Liver (tissue), 9 donors: ENCODE results near the gene ITGBL1. TPM values are rescaled to one million over a fixed set of nuclear protein-coding genes. Genes with fewer than 3 reads are reported as not detected.

ENCODE experiments used
- DNase-seq: peaks from one replicate; pipeline ENCODE4 v3.0.0-alpha.2; 2017; ENCODE audit warnings: low spot score
- H3K27ac ChIP-seq, 2 donors: one replicate each; pipeline ENCODE4 v1.7.0; 2013; ENCODE audit warnings: inconsistent platforms in 2 of 2, low read length in 2 of 2, control low read depth in 1 of 2, low read depth in 1 of 2, mild to moderate bottlenecking in 1 of 2
- H3K27me3 ChIP-seq, 4 donors: one replicate each; pipeline versions ENCODE4 v1.6.1 to v1.7.0; 2013; ENCODE audit warnings: low read length in 3 of 4, inconsistent platforms in 1 of 4, mild to moderate bottlenecking in 1 of 4, moderate library complexity in 1 of 4; ENCODE audit not compliant: control insufficient read depth in 4 of 4, insufficient read depth in 4 of 4
- H3K36me3 ChIP-seq, 4 donors: one replicate each; pipeline versions ENCODE4 v1.6.1 to v1.7.0; 2013; ENCODE audit warnings: low read length in 3 of 4, mild to moderate bottlenecking in 3 of 4, low read depth in 1 of 4, moderate library complexity in 1 of 4; ENCODE audit not compliant: control insufficient read depth in 4 of 4, insufficient read depth in 3 of 4
- H3K4me1 ChIP-seq, 4 donors: one replicate each; pipeline versions ENCODE4 v1.6.1 to v1.7.0; 2013; ENCODE audit warnings: low read length in 3 of 4, mild to moderate bottlenecking in 3 of 4, moderate library complexity in 1 of 4; ENCODE audit not compliant: control insufficient read depth in 4 of 4, insufficient read depth in 4 of 4
- H3K4me3 ChIP-seq, 3 donors: one replicate each; pipeline versions ENCODE4 v1.6.1 to v1.7.0; 2013; ENCODE audit warnings: low read length in 3 of 3, control low read depth in 1 of 3, low read depth in 1 of 3, mild to moderate bottlenecking in 1 of 3
- H3K9ac ChIP-seq, 2 donors: one replicate each; pipeline ENCODE4 v1.7.0; 2013; ENCODE audit warnings: low read length in 2 of 2, mild to moderate bottlenecking in 2 of 2, moderate library complexity in 2 of 2, control low read depth in 1 of 2, low read depth in 1 of 2
- H3K9me3 ChIP-seq, 4 donors: one replicate each; pipeline versions ENCODE4 v1.6.1 to v1.7.0; 2013; ENCODE audit warnings: low read length in 3 of 4; ENCODE audit not compliant: control insufficient read depth in 4 of 4
- ATF3 ChIP-seq: IDR thresholded peaks from 2 replicates; pipeline ENCODE4 v1.6.1; 2016; ENCODE audit warnings: antibody characterized with exemption
- CTCF ChIP-seq: fragments of 150-350 bp; IDR thresholded peaks from 2 replicates; pipeline ENCODE4 v1.5.1; 2017; ENCODE audit warnings: improper control_type of control experiment, low read depth, low read length; ENCODE audit not compliant: missing input control
- EGR1 ChIP-seq, 2 donors: IDR thresholded peaks; 2 replicates each; pipeline ENCODE4 v1.6.1; 2016 to 2018; ENCODE audit warnings: antibody characterized with exemption in 2 of 2, low read depth in 2 of 2
- FOXA2 ChIP-seq: IDR thresholded peaks from 2 replicates; pipeline ENCODE4 v1.6.1; 2016; ENCODE audit warnings: antibody characterized with exemption
- GABPA ChIP-seq, 2 donors: IDR thresholded peaks in 1 of 2; conservative IDR thresholded peaks in 1 of 2; 2 replicates each; pipeline ENCODE4 v1.6.1; 2016; ENCODE audit warnings: antibody characterized with exemption in 2 of 2, mild to moderate bottlenecking in 1 of 2, moderate library complexity in 1 of 2
- HNF4A ChIP-seq, 2 donors: conservative IDR thresholded peaks; 2 replicates each; pipeline ENCODE4 v1.6.1; 2016; ENCODE audit warnings: antibody characterized with exemption in 2 of 2, mild to moderate bottlenecking in 2 of 2
- HNF4G ChIP-seq: IDR thresholded peaks from 2 replicates; pipeline ENCODE4 v1.6.1; 2016; ENCODE audit warnings: antibody characterized with exemption
- JUND ChIP-seq, 2 donors: IDR thresholded peaks; 2 replicates each; pipeline ENCODE4 v1.6.1; 2016; ENCODE audit warnings: antibody characterized with exemption in 2 of 2
- MAX ChIP-seq: IDR thresholded peaks from 2 replicates; pipeline ENCODE4 v1.6.1; 2016; ENCODE audit warnings: antibody characterized with exemption
- NR2F2 ChIP-seq: IDR thresholded peaks from 2 replicates; pipeline ENCODE4 v1.6.1; 2016; ENCODE audit warnings: antibody characterized with exemption
- RAD21 ChIP-seq, 2 donors: IDR thresholded peaks; 2 replicates each; pipeline ENCODE4 v1.6.1; 2016; ENCODE audit warnings: antibody characterized with exemption in 2 of 2, mild to moderate bottlenecking in 2 of 2
- REST ChIP-seq: IDR thresholded peaks from 2 replicates; pipeline ENCODE4 v1.6.1; 2016; ENCODE audit warnings: antibody characterized with exemption, mild to moderate bottlenecking
- SP1 ChIP-seq: IDR thresholded peaks from 2 replicates; pipeline ENCODE4 v1.6.1; 2018; ENCODE audit warnings: antibody characterized with exemption, mild to moderate bottlenecking
- TAF1 ChIP-seq: conservative IDR thresholded peaks from 2 replicates; pipeline ENCODE4 v1.6.1; 2016; ENCODE audit warnings: antibody characterized with exemption, mild to moderate bottlenecking
- YY1 ChIP-seq: IDR thresholded peaks from 2 replicates; pipeline ENCODE4 v1.6.1; 2016; ENCODE audit warnings: antibody characterized with exemption, mild to moderate bottlenecking
- ZBTB33 ChIP-seq: IDR thresholded peaks from 2 replicates; pipeline ENCODE4 v1.6.1; 2016; ENCODE audit warnings: antibody characterized with exemption
- WGBS: extraction: QIAGEN DNeasy Blood & Tissue Kit; methylation state at CpG from one replicate; pipeline ENCODE4 v1.1.7; 2013; 5-methylcytosine and 5-hydroxymethylcytosine counted together
- polyA plus RNA-seq, 2 donors: library from polyadenylated mRNA; stranded (reverse) in 1 of 2; unstranded in 1 of 2; fragments of 200-250 nt in 1 of 2; fragments of >200 nt in 1 of 2; fragmentation: Nextera tagmentation in 1 of 2; extraction: Ambion mirVana in 1 of 2; gene quantifications; one replicate each; pipeline versions ENCODE4 v1.2.1 to v1.2.3, GENCODE V29; 2013 to 2015
- total RNA-seq, 2 donors: library from RNA; depleted of rRNA; stranded (reverse); fragments of >200 nt; gene quantifications; one replicate each; pipeline ENCODE4 v1.2.3, GENCODE V29; 2014
- donor health status: healthy.
- donor health status: healthy.
- donor health status: healthy.
- donor health status: healthy.
- donor health status: healthy.

The ITGBL1 gene
- total and polyA plus RNA-seq, 4 donors: 0.28 to 2.2 (median 1.2) TPM

GRCh38 chr13:101520672-101521071 is 68.2 kb downstream of the ITGBL1 start (continued):
- TF ChIP-seq GABPA (IDR thresholded peaks at IDR 0.05 in 1 of 2, conservative IDR thresholded peaks at IDR 0.05 in 1 of 2) (no peak), YY1 (no peak), HNF4A (conservative IDR thresholded peaks at IDR 0.05) (no peak)

GRCh38 chr13:101521371-101521770 is 68.9 kb downstream of the ITGBL1 start:
- H3K36me3 ChIP-seq: no peaks in the 10 kb centered on the region
- no peak overlapping the region for H3K9ac ChIP-seq
- no peak overlapping the region for H3K27ac ChIP-seq
- H3K27me3 ChIP-seq: no peaks in the 10 kb centered on the region
- 86% methylated on average over 6 of the region's 6 CpGs for WGBS
- no peak overlapping the region for H3K4me3 ChIP-seq
- no peak for DNase-seq
- no peaks in the 10 kb centered on the region for H3K4me1 ChIP-seq
- TF ChIP-seq YY1 (no peak), SP1 (no peak), ZBTB33 (no peak), CTCF (no peak), EGR1 (IDR thresholded peaks at IDR 0.05; ENCODE audit: low read depth in 2 of 2) (no peak), FOXA2 (no peak), ATF3 (no peak), NR2F2 (no peak), HNF4G (no peak), HNF4A (conservative IDR thresholded peaks at IDR 0.05) (no peak), JUND (IDR thresholded peaks at IDR 0.05) (no peak), GABPA (IDR thresholded peaks at IDR 0.05 in 1 of 2, conservative IDR thresholded peaks at IDR 0.05 in 1 of 2) (no peak), MAX (no peak), RAD21 (IDR thresholded peaks at IDR 0.05) (no peak), REST (no peak), TAF1 (no peak)
- no peaks in the 10 kb centered on the region for H3K9me3 ChIP-seq
